HepG2 (cell line): ENCODE measurements around the gene LCORL. TPM values are rescaled to one million over a fixed set of nuclear protein-coding genes. Genes with fewer than 3 reads are reported as not detected.

Source experiments
- ARNTL ChIP-seq: sonication (generic); formaldehyde crosslinking; IDR thresholded peaks from 2 replicates; pipeline ENCODE4 v1.4.0; 2020; ENCODE audit warnings: mild to moderate bottlenecking, missing genetic modification reagents
- CTCF ChIP-seq: sonication (generic); formaldehyde crosslinking; IDR thresholded peaks from 2 replicates; pipeline ENCODE4 v1.5.0; 2020; ENCODE audit warnings: mild to moderate bottlenecking, missing genetic modification reagents, moderate library complexity
- GPBP1L1 ChIP-seq: sonication (generic); formaldehyde crosslinking; IDR thresholded peaks from 2 replicates; pipeline ENCODE4 v1.5.0; 2020; ENCODE audit warnings: mild to moderate bottlenecking, missing genetic modification reagents
- GRHL1 ChIP-seq: sonication (generic); formaldehyde crosslinking; conservative IDR thresholded peaks from 2 replicates; pipeline ENCODE4 v1.8.0; 2022; ENCODE audit warnings: missing genetic modification reagents
- KDM5B ChIP-seq: sonication (generic); formaldehyde crosslinking; IDR thresholded peaks from 2 replicates; pipeline ENCODE4 v1.4.0; 2020; ENCODE audit warnings: missing genetic modification reagents, mild to moderate bottlenecking, borderline replicate concordance
- MEIS1 ChIP-seq: sonication (generic); formaldehyde crosslinking; IDR thresholded peaks from 2 replicates; pipeline ENCODE4 v1.9.0; 2021; ENCODE audit warnings: mild to moderate bottlenecking, missing genetic modification reagents, moderate library complexity, borderline replicate concordance
- MTERF4 ChIP-seq: sonication (generic); formaldehyde crosslinking; IDR thresholded peaks from 2 replicates; pipeline ENCODE4 v1.8.0; 2023; ENCODE audit warnings: mild to moderate bottlenecking, missing genetic modification reagents
- MXD4 ChIP-seq: IDR thresholded peaks from 2 replicates; pipeline ENCODE4 v1.6.1; 2016; ENCODE audit warnings: mild to moderate bottlenecking, missing biosample characterization, missing genetic modification reagents
- NFATC3 ChIP-seq: sonication (generic); formaldehyde crosslinking; IDR thresholded peaks from 2 replicates; pipeline ENCODE4 v1.5.1; 2020; ENCODE audit warnings: mild to moderate bottlenecking, missing genetic modification reagents
- PBX3 ChIP-seq: sonication (generic); formaldehyde crosslinking; IDR thresholded peaks from 2 replicates; pipeline ENCODE4 v1.8.1; 2023; ENCODE audit warnings: missing genetic modification reagents, inconsistent platforms, borderline replicate concordance
- PRDM4 ChIP-seq: sonication (generic); formaldehyde crosslinking; IDR thresholded peaks from 2 replicates; pipeline ENCODE4 v1.9.0; 2021; ENCODE audit warnings: missing genetic modification reagents, borderline replicate concordance
- SMARCC2 ChIP-seq: fragments of 450-650 bp; IDR thresholded peaks from 2 replicates; pipeline ENCODE4 v1.6.1; 2017; ENCODE audit warnings: antibody characterized with exemption, mild to moderate bottlenecking
- SOX13 ChIP-seq, 3 experiments: fragments of 450-650 bp in 1 of 3; sonication (generic) in 1 of 3; formaldehyde crosslinking in 1 of 3; IDR thresholded peaks in 2 of 3; conservative IDR thresholded peaks in 1 of 3; 2 replicates each; pipeline versions ENCODE4 v1.5.0 to v1.6.1; 2016 to 2020; ENCODE audit warnings: antibody characterized with exemption in 1 of 3, mild to moderate bottlenecking in 1 of 3, missing compliant biosample characterization in 1 of 3, missing genetic modification reagents in 1 of 3, moderate library complexity in 1 of 3
- ZBTB39 ChIP-seq: sonication (generic); formaldehyde crosslinking; IDR thresholded peaks from 2 replicates; pipeline ENCODE4 v1.5.0; 2020; ENCODE audit warnings: missing genetic modification reagents
- polyA plus RNA-seq, 8 experiments: library from polyadenylated mRNA; depleted of rRNA in 3 of 8; stranded (reverse) in 7 of 8; unstranded in 1 of 8; fragments of >200 nt; fragmentation: Illumina TruSeq in 4 of 8; extraction: Trizol in 4 of 8; gene quantifications; 2 replicates each; pipeline versions ENCODE4 v1.2.1 to v1.2.3, GENCODE V29; 2011 to 2016; ENCODE audit warnings: low read depth in 4 of 8, missing spikeins in 1 of 8, mixed read lengths in 1 of 8; ENCODE audit not compliant: insufficient read depth in 1 of 8
- total RNA-seq, 5 experiments: library from RNA; depleted of rRNA; stranded (reverse); fragments of >200 nt; fragmentation: Illumina TruSeq; extraction: Trizol; gene quantifications; 2 replicates each; pipeline ENCODE4 v1.2.3, GENCODE V29; 2016; ENCODE audit warnings: low read depth in 1 of 5

The LCORL gene
- total and polyA plus RNA-seq, 2 of the 13 experiments (the other 11 are each of a cell fraction or from before 2014, with no cell fraction given) = 5.3 to 14.5 TPM

GRCh38 chr4:18021720-18022571 lies at the start of gene LCORL (continued):
- TF ChIP-seq MTERF4 (CRISPR knock-in tag) (no peak; the same call in 1 of the 2 replicates), PBX3 (CRISPR knock-in tag) (no peak), SOX13 (IDR thresholded peaks at IDR 0.05) (no peak), SOX13 (CRISPR knock-in tag; conservative IDR thresholded peaks at IDR 0.05 in 1 of 2, IDR thresholded peaks at IDR 0.05 in 1 of 2) (peak in 1 of 2 experiments; percentile 29; a peak in 2 of 4 replicates), PRDM4 (CRISPR knock-in tag) (no peak), GPBP1L1 (no peak), ARNTL (CRISPR knock-in tag) (peak; percentile 41; the same call in 1 of the 2 replicates), MXD4 (CRISPR knock-in tag) (no peak), ZBTB39 (CRISPR knock-in tag) (0 out of 2 replicates have a peak, but pooled peaks have one; percentile 54), MEIS1 (CRISPR knock-in tag) (peak; percentile 63), CTCF (CRISPR knock-in tag) (peak; percentile 66), KDM5B (CRISPR knock-in tag) (0 out of 2 replicates have a peak, but pooled peaks have one; percentile 18), SMARCC2 (no peak), GRHL1 (CRISPR knock-in tag) (no peak), NFATC3 (no peak)
